ENCODE data around the gene CLHC1.
A peak's percentile ranks its signal among the peaks of the same experiment; 100 is the strongest.

Gene CLHC1

DNA sequence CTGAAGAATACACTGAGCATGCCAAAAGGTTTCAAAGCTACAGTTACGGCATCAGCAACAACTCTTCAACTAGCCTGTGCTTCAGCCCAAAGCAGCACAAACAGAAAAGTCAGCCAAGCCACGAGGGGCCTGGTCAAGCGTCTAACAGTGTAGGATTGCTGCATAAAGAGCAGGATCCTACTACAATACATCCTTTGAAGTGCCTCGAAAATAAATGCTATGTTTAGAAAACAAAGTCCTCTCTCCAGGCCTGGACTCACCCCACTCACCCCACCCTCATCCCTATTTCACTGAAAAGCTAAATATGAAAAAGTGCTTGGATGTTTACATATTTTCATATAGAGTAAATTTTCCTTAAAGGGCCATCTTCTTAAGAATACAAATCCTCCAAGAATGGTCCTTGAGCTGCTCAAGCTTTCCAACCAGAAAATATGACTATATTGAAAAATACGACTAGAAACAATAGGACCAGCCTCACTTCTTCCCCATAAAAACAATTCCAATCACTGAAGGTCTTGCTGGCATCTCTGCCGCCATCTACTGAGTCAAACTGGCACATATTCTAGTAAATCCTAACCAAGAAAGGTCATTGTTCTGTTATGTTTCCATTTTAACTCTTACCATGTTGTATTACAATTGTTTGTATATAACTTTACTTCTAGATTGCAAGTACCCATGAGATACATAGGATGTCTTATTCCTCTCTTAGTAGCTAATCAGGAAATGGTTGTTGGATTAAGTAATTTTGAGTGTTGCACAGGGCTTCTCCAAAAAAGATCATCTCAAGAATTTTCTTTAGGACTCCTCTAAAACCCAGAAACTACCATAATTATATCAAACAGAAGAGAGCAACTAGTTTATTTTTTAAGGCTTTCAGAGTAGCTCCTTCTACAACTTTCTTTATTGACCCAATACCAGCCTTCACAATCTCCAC is 63.6 kb downstream of the CLHC1 start:
- peak; percentile 48 for DNase-seq

- no peak for DNase-seq
Measured at GRCh38 chr2:55165626-55166025, 66.5 kb downstream of the CLHC1 start.

GRCh38 chr2:55164534-55165480 is 67.3 kb downstream of the CLHC1 start:
- DNase-seq, result no peak

GRCh38 chr2:55163941-55164390 is 68.1 kb downstream of the CLHC1 start:
- DNase-seq, result no peak

DNA sequence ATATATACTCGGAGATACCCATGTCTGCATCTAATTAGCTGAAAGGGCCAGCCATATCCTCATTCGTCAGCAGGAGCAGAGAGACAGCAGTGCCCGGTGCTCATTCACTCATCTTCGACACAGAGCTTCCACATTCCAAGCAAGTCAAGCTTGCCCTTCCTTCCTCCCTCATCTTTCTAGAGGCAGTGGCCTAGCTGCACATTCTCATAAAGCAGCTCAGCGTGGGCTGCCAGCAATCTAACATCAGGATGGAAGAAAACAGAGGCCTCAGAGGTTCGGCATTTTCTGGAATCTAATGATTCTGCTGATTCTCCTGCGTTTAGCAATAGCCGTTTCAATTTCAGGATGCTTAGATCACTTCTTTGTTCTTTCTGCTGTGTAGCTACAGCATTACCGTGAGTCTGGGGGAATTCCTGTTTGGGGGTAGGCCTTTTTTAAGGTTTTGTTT is 68.8 kb downstream of the CLHC1 start:
- DNase-seq, result no peak

- DNase-seq, result no peak
Measured at GRCh38 chr2:55162284-55163006, 69.6 kb downstream of the CLHC1 start.

GRCh38 chr2:55161295-55162210 is 70.5 kb downstream of the CLHC1 start:
- DNase-seq, result peak; percentile 40

GRCh38 chr2:55160422-55160821 is 71.7 kb downstream of the CLHC1 start:
- DNase-seq, result no peak

DNA sequence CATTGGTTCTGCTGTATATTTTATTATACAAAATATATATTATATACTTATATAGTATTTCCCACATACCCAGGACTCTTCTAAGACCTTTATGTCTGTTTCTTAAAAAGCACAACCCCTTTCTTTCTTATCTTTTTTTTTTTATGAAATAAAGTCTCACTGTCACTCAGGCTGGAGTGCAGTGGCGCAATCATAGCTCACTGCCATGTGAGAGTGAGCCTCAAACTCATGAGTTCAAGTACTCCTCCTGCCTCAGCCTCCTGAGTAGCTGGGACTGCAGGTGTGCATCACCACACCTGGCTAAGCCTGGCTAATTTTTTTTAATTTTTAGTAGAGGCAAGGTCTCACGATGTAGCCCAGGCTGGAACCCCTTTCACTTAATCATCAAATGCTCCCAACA is 72.3 kb downstream of the CLHC1 start:
- no peak for DNase-seq

DNA sequence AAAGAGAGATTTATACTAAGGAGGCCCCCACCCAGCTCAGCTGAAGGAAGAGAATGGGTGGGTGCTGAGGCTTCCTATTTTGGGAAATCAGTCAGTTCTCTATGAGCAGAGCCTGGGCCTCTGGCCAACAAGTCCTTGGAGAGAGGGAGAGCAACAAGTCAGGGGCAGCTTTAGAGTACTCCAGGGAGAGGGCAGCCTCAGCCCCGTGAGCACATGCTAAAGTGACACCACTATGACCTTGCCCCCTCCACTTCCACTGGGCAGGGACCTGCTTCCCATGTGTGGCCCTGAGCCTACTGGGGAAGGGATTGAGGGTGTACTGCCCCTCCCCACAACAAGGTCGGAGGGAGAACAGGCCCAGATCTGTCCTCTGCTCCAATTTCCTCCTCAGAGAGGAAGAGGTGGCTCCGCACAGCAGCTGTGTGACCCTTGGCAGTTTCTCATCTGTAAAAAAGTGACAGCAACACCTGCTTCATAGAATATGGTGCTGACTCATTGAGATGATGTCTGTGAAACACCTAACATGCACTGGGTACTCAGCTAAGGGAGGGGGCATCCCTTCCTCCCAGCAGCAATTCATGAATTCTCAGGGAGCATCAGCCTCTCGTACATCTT is 72.9 kb downstream of the CLHC1 start:
- peak; percentile 75 for DNase-seq

GRCh38 chr2:55158111-55158814 is 73.8 kb downstream of the CLHC1 start:
- no peak for DNase-seq

- no peak for DNase-seq
Measured at GRCh38 chr2:55157474-55157884, 74.6 kb downstream of the CLHC1 start.

DNA sequence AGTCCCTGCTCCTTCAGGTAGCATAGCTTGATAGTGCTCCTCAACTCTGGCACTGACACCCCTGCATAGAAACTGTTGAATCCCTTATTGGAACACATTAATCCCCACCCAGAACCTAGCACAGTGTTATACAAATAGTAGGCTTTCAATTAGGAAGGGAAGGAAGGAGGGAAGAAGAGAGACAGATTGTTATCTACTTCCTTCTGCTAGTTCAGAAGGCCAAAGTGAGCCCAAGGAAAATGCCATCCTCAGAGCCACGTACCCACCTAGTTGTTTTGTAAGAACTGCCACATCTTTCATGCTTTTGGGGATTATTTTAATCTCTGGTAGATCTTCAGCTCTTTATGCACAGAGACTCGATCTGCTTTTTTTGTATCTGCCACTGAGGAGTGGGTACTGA is 75.1 kb downstream of the CLHC1 start:
- DNase-seq, result no peak

- DNase-seq, result no peak
Measured at GRCh38 chr2:55156326-55156725, 75.8 kb downstream of the CLHC1 start.

DNA sequence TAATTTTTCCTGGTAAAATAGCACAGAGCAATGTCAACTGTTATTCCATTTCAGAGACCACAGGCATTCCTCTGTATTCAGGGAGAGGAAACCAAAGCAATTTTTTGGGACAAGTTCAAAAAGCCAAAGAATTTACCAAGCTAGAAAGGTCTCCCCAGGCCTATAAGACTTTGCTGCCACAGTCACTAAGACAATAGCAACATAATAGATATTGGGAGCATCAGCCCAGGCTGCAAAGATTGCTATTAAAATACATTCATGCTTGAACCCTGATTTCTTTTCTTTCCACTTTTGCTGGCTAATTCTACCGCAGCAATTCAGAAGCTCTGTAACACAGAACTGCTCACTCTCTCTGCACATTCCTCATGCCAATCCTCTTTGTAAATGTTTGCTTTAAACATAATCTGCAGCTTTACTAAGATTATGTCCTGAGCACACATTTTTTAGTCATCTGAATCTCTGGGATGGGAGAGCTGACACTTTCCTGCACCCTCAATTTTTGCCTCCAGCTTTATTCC is 76.3 kb downstream of the CLHC1 start:
- no peak for DNase-seq

- DNase-seq, result no peak
Measured at GRCh38 chr2:55155206-55155605, 76.9 kb downstream of the CLHC1 start.

DNA sequence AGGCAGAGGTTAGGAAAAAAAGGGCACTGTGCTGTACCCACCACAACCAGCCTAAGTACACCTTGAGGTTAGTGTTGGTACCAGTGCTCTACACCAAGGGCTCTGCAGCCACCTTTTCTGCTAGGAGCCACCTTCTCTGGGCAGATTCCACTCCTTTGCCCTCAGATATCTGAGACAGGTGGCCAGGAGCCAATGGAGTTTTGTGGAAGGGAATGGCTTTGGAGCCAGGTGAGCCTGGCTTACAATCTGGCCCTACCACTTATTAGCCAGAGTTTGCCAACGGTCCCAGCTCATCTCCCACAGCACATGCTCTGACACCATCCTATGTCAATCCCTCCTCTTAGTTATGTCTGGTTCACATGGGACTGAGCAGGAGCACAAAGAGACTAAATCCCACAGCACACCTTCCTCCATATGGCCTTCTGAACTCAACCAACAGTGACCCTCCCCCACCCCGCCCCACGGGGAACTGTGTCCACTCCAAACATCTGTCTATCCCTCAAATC is 77.5 kb downstream of the CLHC1 start:
- peak; percentile 20 for DNase-seq

- peak; percentile 21 for DNase-seq
Measured at GRCh38 chr2:55153584-55154299, 78.4 kb downstream of the CLHC1 start.
